Measurements from ENCODE around the gene PLEKHA1.

PLEKHA1 gene

GRCh38 chr10:122463466-122464249, 89.2 kb downstream of the PLEKHA1 start:
- Histone ChIP-seq H3K9me2 (ENCODE audit: low read depth, low read length) (no peaks in the 10 kb centered on the region), H3K4me1 (ENCODE audit: insufficient read depth, low read length, severe bottlenecking) (no peaks in the 10 kb centered on the region), H3K79me2 (ENCODE audit: insufficient read depth, low read length) (no peaks in the 10 kb centered on the region), H3K9me3 (ENCODE audit: low read length) (no peaks in the 10 kb centered on the region), H3K27ac (ENCODE audit: low read depth, low read length, poor library complexity, severe bottlenecking) (no peak overlapping the region), H4K20me1 (ENCODE audit: insufficient read depth, low read length) (no peaks in the 10 kb centered on the region), H3K4me3 (ENCODE audit: low read depth, low read length, poor library complexity, severe bottlenecking) (no peak overlapping the region), H2AFZ (ENCODE audit: low read length) (no peak overlapping the region), H3K36me3 (ENCODE audit: insufficient read depth, low read length) (no peaks in the 10 kb centered on the region), H3K4me2 (ENCODE audit: low read length) (no peak overlapping the region), H3F3A (ENCODE audit: insufficient read depth, low read length) (no peaks in the 10 kb centered on the region), H3K27me3 (ENCODE audit: insufficient read depth, low read length) (no peaks in the 10 kb centered on the region), H3K9ac (ENCODE audit: low read length) (no peak overlapping the region)
- TF ChIP-seq EZH2 (IDR thresholded peaks at IDR 0.05; ENCODE audit: borderline replicate concordance, low read length) (no peak), CTCF (IDR thresholded peaks at IDR 0.05; ENCODE audit: low read length) (no peak)

DNA sequence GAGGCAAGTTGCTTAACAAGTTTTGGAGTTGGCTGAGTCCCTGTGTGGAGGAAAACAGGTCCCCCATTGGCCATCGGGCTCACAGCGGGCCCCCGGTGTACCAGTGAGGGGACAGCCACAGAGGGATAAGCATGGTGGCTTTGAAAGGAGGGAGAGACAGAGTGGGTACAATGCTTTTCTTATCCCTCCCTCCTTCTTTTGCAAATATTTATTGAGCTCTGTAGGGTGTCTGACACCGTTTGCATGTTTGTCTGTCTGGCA, 89.7 kb downstream of the PLEKHA1 start:
- no peaks in the 10 kb centered on the region for H3K9me3 ChIP-seq (ENCODE audit: low read length)
- no peak for TF ChIP-seq CTCF (IDR thresholded peaks at IDR 0.05; ENCODE audit: low read length)
- TF ChIP-seq EZH2 (IDR thresholded peaks at IDR 0.05; ENCODE audit: borderline replicate concordance, low read length) = no peak
- H3K4me1 ChIP-seq (ENCODE audit: insufficient read depth, low read length, severe bottlenecking) = no peaks in the 10 kb centered on the region
- no peaks in the 10 kb centered on the region for H3K27me3 ChIP-seq (ENCODE audit: insufficient read depth, low read length)
- no peak overlapping the region for H3K4me3 ChIP-seq (ENCODE audit: low read depth, low read length, poor library complexity, severe bottlenecking)
- H3K36me3 ChIP-seq (ENCODE audit: insufficient read depth, low read length) = no peaks in the 10 kb centered on the region
- H3K9me2 ChIP-seq (ENCODE audit: low read depth, low read length) = no peaks in the 10 kb centered on the region
- H3K27ac ChIP-seq (ENCODE audit: low read depth, low read length, poor library complexity, severe bottlenecking) = no peak overlapping the region
- H4K20me1 ChIP-seq (ENCODE audit: insufficient read depth, low read length) = no peaks in the 10 kb centered on the region
- H3K4me2 ChIP-seq (ENCODE audit: low read length) = no peak overlapping the region
- H3F3A ChIP-seq (ENCODE audit: insufficient read depth, low read length) = no peaks in the 10 kb centered on the region
- no peaks in the 10 kb centered on the region for H3K79me2 ChIP-seq (ENCODE audit: insufficient read depth, low read length)
- no peak overlapping the region for H3K9ac ChIP-seq (ENCODE audit: low read length)
- H2AFZ ChIP-seq (ENCODE audit: low read length) = no peak overlapping the region

DNA sequence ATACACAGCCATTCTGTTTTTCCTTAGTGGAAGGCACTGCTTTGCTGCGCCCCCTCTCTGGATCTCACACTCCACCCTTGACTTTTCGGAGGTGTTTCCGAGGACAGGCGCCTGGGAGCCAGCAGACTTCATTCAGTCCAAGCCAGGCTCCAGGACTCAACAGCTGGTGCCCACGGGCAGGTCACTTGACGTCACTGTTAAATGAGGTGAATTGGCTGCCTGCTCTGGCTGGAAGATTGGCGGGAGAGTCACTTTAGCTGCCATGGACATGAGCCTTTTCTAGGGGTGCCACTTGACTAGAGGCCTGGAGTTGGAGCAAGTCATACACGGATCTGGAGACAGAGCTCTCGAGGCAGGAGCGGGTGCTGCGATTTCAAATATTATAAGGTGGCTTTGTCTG, 90.1 kb downstream of the PLEKHA1 start:
- no peaks in the 10 kb centered on the region for H3K9me2 ChIP-seq (ENCODE audit: low read depth, low read length)
- H3K27me3 ChIP-seq (ENCODE audit: insufficient read depth, low read length) = no peaks in the 10 kb centered on the region
- no peaks in the 10 kb centered on the region for H3K36me3 ChIP-seq (ENCODE audit: insufficient read depth, low read length)

More for the DNA sequence above, 90.1 kb downstream of the PLEKHA1 start:
- no peaks in the 10 kb centered on the region for H3K9me3 ChIP-seq (ENCODE audit: low read length)
- no peak overlapping the region for H3K27ac ChIP-seq (ENCODE audit: low read depth, low read length, poor library complexity, severe bottlenecking)
- H4K20me1 ChIP-seq (ENCODE audit: insufficient read depth, low read length) = no peaks in the 10 kb centered on the region
- no peak overlapping the region for H3K4me3 ChIP-seq (ENCODE audit: low read depth, low read length, poor library complexity, severe bottlenecking)
- no peaks in the 10 kb centered on the region for H3K4me1 ChIP-seq (ENCODE audit: insufficient read depth, low read length, severe bottlenecking)
- H3K79me2 ChIP-seq (ENCODE audit: insufficient read depth, low read length) = no peaks in the 10 kb centered on the region
- no peak overlapping the region for H3K4me2 ChIP-seq (ENCODE audit: low read length)
- no peak for TF ChIP-seq CTCF (IDR thresholded peaks at IDR 0.05; ENCODE audit: low read length)
- TF ChIP-seq EZH2 (IDR thresholded peaks at IDR 0.05; ENCODE audit: borderline replicate concordance, low read length) = no peak
- no peaks in the 10 kb centered on the region for H3F3A ChIP-seq (ENCODE audit: insufficient read depth, low read length)
- H2AFZ ChIP-seq (ENCODE audit: low read length) = no peak overlapping the region
- no peak overlapping the region for H3K9ac ChIP-seq (ENCODE audit: low read length)

Measured in OCI-LY1 (cell line).